HL-60 (cell line): ENCODE data around the gene PAPOLA.

Experiments used
- DNase-seq, 2 experiments: peaks; one replicate each; pipeline ENCODE4 v3.0.0-alpha.2; 2010 to 2020; ENCODE audit warnings: low read depth in 1 of 2, low spot score in 1 of 2
- H3K27ac ChIP-seq: fragments of 250-450 bp; sonication (Bioruptor Pico); replicated peaks from 2 replicates; pipeline ENCODE4 v1.5.1; 2020; ENCODE audit warnings: mild to moderate bottlenecking, moderate library complexity
- H3K27me3 ChIP-seq: fragments of 250-450 bp; sonication (Bioruptor Pico); 2 replicates; pipeline ENCODE4 v1.5.1; 2021; ENCODE audit warnings: mild to moderate bottlenecking, moderate library complexity; ENCODE audit not compliant: insufficient read depth, poor library complexity, severe bottlenecking
- H3K4me3 ChIP-seq: replicated peaks from 2 replicates; pipeline ENCODE4 v1.5.1; 2011; ENCODE audit warnings: mild to moderate bottlenecking, control low read depth, low read length; ENCODE audit not compliant: insufficient read depth
- GABPA ChIP-seq: IDR thresholded peaks from 2 replicates; pipeline ENCODE4 v1.6.1; 2012; ENCODE audit warnings: low read depth
- POLR2AphosphoS5 ChIP-seq: IDR thresholded peaks from 2 replicates; pipeline ENCODE4 v1.6.1; 2012; ENCODE audit warnings: low read depth
- SPI1 ChIP-seq: IDR thresholded peaks from 2 replicates; pipeline ENCODE4 v1.6.1; 2012; ENCODE audit warnings: low read depth, mild to moderate bottlenecking, borderline replicate concordance
- TF ChIP-seq, protein P1 (sequence below): IDR thresholded peaks from 2 replicates; pipeline ENCODE4 v1.6.1; 2012; ENCODE audit warnings: low read depth; ENCODE audit not compliant: insufficient replicate concordance
- TF ChIP-seq, protein P2 (sequence below): IDR thresholded peaks from one replicate; pipeline ENCODE4 v1.5.1; 2011; ENCODE audit warnings: low read length, control low read depth, inconsistent platforms; ENCODE audit not compliant: insufficient read depth

PAPOLA gene

DNA sequence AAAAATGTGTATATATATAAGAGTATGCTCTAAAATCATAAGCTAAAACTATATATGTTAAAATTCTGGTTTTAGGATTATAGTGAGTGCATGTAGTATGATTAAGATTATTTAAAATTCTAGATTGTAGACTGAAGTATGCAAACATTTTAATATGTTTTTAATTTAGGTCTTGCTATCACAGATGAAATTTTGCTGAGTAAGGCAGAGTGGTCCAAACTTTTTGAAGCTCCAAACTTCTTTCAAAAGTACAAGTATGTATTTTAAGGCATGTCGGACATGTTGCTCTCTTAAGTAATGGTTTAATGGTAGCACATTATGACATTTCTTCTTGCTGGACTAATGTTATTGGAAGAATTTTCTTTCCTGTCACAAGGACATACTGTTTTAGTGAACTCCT, 34.6 kb downstream of the PAPOLA start:
- no peak for TF ChIP-seq SPI1
- H3K27me3 ChIP-seq, result no peaks in the 10 kb centered on the region

DNA sequence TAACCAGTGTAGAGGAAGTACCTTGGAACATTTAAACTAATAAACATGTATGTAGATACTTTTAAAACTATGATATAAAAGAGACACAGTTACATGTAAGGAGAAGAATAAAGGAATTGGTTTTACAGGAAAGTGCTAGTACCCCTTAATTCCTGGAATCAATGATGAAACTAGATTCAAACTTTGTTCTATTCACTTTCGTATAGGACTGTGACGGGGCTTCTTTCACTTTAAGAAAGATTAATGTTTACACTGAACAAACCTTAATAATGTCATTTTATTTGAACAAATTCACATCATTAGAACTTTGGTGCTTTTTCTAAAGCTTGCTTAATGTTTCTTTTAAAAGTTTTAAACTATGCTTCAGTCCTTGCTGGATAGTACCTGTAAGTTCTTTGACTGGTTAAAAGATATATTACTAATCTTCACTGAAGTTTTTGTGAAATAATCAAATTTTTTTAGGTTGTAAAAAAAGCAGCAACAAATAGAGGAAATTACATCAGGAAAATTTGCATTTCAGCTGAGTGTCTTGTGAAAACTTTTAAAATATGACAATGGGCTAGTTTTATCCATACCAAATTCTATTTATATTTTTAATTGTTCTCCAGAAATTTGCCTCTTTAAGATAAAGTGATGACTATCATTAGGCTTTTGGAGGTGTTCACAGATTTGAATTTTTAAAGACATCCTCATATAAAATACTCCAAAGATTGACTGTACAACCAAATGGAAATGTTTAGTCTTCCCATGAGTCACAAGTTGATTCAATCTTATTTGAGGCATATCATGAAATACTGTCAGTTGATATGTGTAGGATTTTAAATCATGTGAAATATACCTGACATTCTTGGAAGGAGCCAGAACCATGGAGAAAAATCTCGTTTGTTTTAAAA, 36.2 kb downstream of the PAPOLA start:
- H3K27ac ChIP-seq, result no peak overlapping the region
- no peak for TF ChIP-seq GABPA
- TF ChIP-seq POLR2AphosphoS5, result no peak
- TF ChIP-seq, protein P1, sequence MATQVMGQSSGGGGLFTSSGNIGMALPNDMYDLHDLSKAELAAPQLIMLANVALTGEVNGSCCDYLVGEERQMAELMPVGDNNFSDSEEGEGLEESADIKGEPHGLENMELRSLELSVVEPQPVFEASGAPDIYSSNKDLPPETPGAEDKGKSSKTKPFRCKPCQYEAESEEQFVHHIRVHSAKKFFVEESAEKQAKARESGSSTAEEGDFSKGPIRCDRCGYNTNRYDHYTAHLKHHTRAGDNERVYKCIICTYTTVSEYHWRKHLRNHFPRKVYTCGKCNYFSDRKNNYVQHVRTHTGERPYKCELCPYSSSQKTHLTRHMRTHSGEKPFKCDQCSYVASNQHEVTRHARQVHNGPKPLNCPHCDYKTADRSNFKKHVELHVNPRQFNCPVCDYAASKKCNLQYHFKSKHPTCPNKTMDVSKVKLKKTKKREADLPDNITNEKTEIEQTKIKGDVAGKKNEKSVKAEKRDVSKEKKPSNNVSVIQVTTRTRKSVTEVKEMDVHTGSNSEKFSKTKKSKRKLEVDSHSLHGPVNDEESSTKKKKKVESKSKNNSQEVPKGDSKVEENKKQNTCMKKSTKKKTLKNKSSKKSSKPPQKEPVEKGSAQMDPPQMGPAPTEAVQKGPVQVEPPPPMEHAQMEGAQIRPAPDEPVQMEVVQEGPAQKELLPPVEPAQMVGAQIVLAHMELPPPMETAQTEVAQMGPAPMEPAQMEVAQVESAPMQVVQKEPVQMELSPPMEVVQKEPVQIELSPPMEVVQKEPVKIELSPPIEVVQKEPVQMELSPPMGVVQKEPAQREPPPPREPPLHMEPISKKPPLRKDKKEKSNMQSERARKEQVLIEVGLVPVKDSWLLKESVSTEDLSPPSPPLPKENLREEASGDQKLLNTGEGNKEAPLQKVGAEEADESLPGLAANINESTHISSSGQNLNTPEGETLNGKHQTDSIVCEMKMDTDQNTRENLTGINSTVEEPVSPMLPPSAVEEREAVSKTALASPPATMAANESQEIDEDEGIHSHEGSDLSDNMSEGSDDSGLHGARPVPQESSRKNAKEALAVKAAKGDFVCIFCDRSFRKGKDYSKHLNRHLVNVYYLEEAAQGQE, result no peak
- TF ChIP-seq, protein P2, sequence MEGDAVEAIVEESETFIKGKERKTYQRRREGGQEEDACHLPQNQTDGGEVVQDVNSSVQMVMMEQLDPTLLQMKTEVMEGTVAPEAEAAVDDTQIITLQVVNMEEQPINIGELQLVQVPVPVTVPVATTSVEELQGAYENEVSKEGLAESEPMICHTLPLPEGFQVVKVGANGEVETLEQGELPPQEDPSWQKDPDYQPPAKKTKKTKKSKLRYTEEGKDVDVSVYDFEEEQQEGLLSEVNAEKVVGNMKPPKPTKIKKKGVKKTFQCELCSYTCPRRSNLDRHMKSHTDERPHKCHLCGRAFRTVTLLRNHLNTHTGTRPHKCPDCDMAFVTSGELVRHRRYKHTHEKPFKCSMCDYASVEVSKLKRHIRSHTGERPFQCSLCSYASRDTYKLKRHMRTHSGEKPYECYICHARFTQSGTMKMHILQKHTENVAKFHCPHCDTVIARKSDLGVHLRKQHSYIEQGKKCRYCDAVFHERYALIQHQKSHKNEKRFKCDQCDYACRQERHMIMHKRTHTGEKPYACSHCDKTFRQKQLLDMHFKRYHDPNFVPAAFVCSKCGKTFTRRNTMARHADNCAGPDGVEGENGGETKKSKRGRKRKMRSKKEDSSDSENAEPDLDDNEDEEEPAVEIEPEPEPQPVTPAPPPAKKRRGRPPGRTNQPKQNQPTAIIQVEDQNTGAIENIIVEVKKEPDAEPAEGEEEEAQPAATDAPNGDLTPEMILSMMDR, result no peak
- no peak for TF ChIP-seq SPI1
- H3K27me3 ChIP-seq, result no peaks in the 10 kb centered on the region
- no peak for DNase-seq
- H3K4me3 ChIP-seq, result no peak overlapping the region

More for the DNA sequence above, 34.6 kb downstream of the PAPOLA start:
- DNase-seq, result no peak
- Histone ChIP-seq H3K27ac (no peak overlapping the region), H3K4me3 (no peak overlapping the region)

DNA sequence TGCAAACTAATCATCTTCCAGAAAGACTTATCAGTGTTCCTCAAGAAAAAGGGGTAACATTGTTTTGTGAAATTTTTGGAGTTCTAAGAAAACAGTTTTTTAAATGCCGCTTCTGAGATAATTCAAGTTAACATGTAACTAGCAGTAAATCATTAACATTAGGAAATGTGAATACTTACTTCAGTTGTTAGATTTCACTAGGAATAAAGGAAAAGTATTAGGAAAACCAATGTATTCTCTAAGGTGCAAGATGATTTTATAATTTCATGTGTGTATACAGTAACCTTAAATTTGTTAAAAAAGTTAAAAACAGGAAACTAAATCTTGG, 36.8 kb downstream of the PAPOLA start:
- no peak for TF ChIP-seq GABPA
- TF ChIP-seq, protein P2, result no peak
- TF ChIP-seq, protein P1, result no peak
- no peak for DNase-seq
- Histone ChIP-seq H3K27ac (no peak overlapping the region), H3K27me3 (no peaks in the 10 kb centered on the region), H3K4me3 (no peak overlapping the region)

DNA sequence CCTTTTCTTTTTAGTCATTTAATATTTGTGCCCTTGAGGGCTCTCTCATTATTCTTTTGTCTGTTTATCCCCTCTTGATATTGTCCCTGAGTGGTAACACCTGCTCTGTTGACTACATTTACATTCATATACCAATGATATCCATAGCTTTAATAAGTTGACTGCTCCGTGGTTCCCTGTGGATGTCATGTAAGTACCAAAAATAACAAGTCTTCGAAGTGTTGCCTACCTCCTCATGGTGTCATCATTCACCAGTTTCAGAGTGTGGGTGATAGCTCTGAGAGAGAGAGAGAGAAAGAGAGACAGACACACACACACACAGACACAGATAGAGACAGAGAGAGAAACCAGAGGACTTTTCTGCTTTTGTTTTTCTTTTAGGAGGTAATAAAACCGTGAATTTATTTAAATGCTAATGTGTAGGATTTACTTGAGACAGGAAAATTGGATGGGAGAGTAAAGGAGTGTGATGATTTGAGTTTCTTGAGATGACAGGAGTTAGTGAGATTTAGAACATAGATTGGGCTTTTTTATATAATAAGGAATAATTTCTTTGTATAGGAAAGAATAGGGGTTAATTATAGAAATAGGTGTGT, 52.2 kb downstream of the PAPOLA start:
- Histone ChIP-seq H3K27me3 (no peaks in the 10 kb centered on the region), H3K27ac (no peak overlapping the region), H3K4me3 (no peak overlapping the region)
- no peak for DNase-seq
- TF ChIP-seq, protein P1, result no peak
- TF ChIP-seq SPI1, result no peak
- no peak for TF ChIP-seq GABPA
- TF ChIP-seq, protein P2, result no peak
